Measurements from ENCODE around the gene NAPEPLD.

NAPEPLD gene

DNA sequence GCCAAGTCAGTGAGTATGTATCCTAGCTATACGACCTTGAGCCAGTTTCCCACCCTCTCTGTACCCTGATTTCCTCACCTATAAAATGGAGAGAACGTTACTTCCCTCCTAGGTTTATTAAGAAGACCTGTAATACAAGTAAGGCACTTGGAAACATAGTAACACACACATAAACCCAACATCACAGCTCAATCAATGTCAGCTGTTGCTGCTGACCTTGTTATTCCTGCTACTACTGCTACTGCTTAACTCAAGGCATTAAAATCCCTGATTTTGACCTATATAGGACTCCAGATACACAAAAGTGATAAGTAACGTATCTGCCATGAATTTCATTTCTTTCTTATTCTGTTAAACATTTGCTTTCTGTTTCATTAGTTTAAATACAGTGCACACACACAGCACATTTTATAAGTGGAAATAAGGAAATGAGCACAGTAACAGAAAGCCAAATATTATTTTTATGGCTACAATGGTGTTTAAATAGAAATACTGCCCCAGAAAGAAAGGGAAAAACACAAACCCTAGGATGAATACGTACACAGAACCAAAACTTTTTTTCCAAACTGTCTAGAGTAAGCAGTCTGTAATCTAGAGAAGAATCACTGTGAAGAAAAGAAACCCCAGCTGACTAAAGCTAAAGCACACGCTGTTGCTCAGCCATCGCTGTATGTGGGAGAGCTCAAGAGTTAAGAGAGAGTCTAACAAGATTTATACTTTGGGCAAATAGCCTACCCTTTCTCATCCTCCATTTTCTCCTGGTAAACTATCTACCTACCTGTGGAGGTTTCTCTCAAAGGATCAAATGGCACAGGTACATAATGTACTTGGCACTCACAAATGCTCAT lies 19.0 kb downstream of the NAPEPLD start (continued):
- no peak for TF ChIP-seq ZNF391 (tag by site-specific recombination; IDR thresholded peaks at IDR 0.05; ENCODE audit: borderline replicate concordance, low read depth)
- TF ChIP-seq, protein P1, sequence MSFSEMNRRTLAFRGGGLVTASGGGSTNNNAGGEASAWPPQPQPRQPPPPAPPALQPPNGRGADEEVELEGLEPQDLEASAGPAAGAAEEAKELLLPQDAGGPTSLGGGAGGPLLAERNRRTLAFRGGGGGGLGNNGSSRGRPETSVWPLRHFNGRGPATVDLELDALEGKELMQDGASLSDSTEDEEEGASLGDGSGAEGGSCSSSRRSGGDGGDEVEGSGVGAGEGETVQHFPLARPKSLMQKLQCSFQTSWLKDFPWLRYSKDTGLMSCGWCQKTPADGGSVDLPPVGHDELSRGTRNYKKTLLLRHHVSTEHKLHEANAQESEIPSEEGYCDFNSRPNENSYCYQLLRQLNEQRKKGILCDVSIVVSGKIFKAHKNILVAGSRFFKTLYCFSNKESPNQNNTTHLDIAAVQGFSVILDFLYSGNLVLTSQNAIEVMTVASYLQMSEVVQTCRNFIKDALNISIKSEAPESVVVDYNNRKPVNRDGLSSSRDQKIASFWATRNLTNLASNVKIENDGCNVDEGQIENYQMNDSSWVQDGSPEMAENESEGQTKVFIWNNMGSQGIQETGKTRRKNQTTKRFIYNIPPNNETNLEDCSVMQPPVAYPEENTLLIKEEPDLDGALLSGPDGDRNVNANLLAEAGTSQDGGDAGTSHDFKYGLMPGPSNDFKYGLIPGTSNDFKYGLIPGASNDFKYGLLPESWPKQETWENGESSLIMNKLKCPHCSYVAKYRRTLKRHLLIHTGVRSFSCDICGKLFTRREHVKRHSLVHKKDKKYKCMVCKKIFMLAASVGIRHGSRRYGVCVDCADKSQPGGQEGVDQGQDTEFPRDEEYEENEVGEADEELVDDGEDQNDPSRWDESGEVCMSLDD (tag by site-specific recombination; IDR thresholded peaks at IDR 0.05) = no peak

DNA sequence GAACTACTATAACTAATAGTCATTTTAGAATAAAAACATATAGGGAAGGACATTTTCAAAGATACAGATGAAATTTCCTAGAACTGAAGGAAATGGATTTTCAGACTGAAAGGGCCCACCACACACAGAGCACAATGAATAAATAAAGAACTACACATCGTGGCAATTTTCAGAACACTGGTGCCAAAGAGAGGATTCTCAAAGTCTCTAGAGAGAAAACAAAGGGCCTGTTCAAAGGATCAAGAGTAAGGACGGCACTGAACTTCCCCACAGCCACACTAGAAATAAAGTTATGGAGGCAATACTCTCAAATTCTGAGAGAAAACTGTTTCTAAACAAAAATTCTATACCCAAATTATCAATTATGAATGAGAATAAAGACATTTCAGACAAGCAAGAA lies 21.9 kb downstream of the NAPEPLD start:
- ChIA-PET CTCF (interaction anchor here (0.6 kb wide), 1 partner anchor 61 kb away, joined by 3 read pairs; no protein-coding TSS in a partner anchor), POLR2A (interaction anchor here (0.7 kb wide), 1 partner anchor 19 kb away, joined by 4 read pairs; no protein-coding TSS in a partner anchor)
- no peak overlapping the region for H3K27ac ChIP-seq (ENCODE audit: extremely low read depth, low read depth, low read length)
- no peaks in the 10 kb centered on the region for H3K4me1 ChIP-seq (ENCODE audit: control insufficient read depth, insufficient read depth, low read length)
- no peak overlapping the region for H3K4me3 ChIP-seq (ENCODE audit: low read depth, low read length)
- no peak for TF ChIP-seq GLIS2 (tag by site-specific recombination; IDR thresholded peaks at IDR 0.05)
- TF ChIP-seq ZNF350 (tag by site-specific recombination; IDR thresholded peaks at IDR 0.05) = no peak
- no peak for TF ChIP-seq ZNF548 (tag by site-specific recombination; IDR thresholded peaks at IDR 0.05)
- TF ChIP-seq ZNF792 (tag by site-specific recombination; IDR thresholded peaks at IDR 0.05) = no peak
- no peak for TF ChIP-seq ZNF623 (tag by site-specific recombination; IDR thresholded peaks at IDR 0.05)
- no peak for TF ChIP-seq ZNF175 (tag by site-specific recombination; IDR thresholded peaks at IDR 0.05)
- TF ChIP-seq MEIS1 (CRISPR knock-in tag; IDR thresholded peaks at IDR 0.05; ENCODE audit: borderline replicate concordance) = no peak
- TF ChIP-seq SCRT2 (tag by site-specific recombination; IDR thresholded peaks at IDR 0.05) = no peak
- TF ChIP-seq ZNF660 (tag by site-specific recombination; IDR thresholded peaks at IDR 0.05) = no peak
- TF ChIP-seq ZNF211 (tag by site-specific recombination; IDR thresholded peaks at IDR 0.05; ENCODE audit: low read depth) = no peak
- no peak for TF ChIP-seq ZNF837 (tag by site-specific recombination; IDR thresholded peaks at IDR 0.05)
- TF ChIP-seq ZNF146 (tag by site-specific recombination; IDR thresholded peaks at IDR 0.05) = no peak
- no peak for TF ChIP-seq ZNF239 (tag by site-specific recombination; IDR thresholded peaks at IDR 0.05)
- TF ChIP-seq SETDB1 (IDR thresholded peaks at IDR 0.05; ENCODE audit: insufficient read length, low read length) = no peak
- no peaks in the 10 kb centered on the region for H3K9me3 ChIP-seq (ENCODE audit: control insufficient read depth, insufficient read depth, low read depth, low read length)
- H3K36me3 ChIP-seq (ENCODE audit: control insufficient read depth in 2 of 2, insufficient read depth in 1 of 2, low read length in 2 of 2) = peaks cover 8 to 16% of the 10 kb centered on the region in 2 experiments

DNA sequence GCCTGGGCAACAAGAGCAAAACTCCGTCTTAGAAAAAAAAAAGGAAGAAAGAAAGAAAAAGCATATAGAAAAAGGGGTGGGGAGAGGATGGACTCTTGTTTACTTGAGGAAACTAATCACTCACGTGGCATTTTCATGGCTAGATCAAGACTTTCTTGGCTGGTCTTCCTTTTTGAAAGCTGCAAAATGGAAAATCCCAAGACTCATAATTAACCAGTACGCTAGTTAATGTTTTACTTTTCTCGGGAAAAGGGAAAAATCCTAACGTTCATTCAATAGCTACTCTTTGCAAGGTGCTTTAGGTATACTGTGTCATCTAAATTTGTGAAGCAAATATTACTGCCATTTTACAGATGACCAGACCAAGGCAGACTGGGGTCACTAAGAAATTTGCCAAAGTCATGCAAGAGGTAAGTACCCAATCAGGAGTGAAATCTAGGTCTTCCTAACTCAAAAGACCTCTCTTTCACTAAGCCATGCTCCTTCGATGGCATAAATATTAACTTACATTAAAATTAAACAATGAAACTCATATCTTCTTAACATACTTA lies 24.4 kb downstream of the NAPEPLD start:
- no peak overlapping the region for H3K4me3 ChIP-seq (ENCODE audit: low read depth, low read length)
- peaks cover 13 to 21% of the 10 kb centered on the region in 2 experiments for H3K36me3 ChIP-seq (ENCODE audit: control insufficient read depth in 2 of 2, insufficient read depth in 1 of 2, low read length in 2 of 2)
- CTCF ChIA-PET = no interaction called here
- TF ChIP-seq ZNF777 (tag by site-specific recombination; IDR thresholded peaks at IDR 0.05; ENCODE audit: borderline replicate concordance) (no peak), ZNF239 (tag by site-specific recombination; IDR thresholded peaks at IDR 0.05) (no peak), ZNF19 (tag by site-specific recombination; IDR thresholded peaks at IDR 0.05; ENCODE audit: low read depth) (no peak), SCRT1 (tag by site-specific recombination; IDR thresholded peaks at IDR 0.05; ENCODE audit: borderline replicate concordance) (no peak), ZNF133 (tag by site-specific recombination; IDR thresholded peaks at IDR 0.05) (no peak), GLIS2 (tag by site-specific recombination; IDR thresholded peaks at IDR 0.05) (no peak), ZBTB7A (tag by site-specific recombination; IDR thresholded peaks at IDR 0.05; ENCODE audit: low read depth) (no peak), ZNF24 (tag by site-specific recombination; IDR thresholded peaks at IDR 0.05) (no peak)
- TF ChIP-seq, protein P2, sequence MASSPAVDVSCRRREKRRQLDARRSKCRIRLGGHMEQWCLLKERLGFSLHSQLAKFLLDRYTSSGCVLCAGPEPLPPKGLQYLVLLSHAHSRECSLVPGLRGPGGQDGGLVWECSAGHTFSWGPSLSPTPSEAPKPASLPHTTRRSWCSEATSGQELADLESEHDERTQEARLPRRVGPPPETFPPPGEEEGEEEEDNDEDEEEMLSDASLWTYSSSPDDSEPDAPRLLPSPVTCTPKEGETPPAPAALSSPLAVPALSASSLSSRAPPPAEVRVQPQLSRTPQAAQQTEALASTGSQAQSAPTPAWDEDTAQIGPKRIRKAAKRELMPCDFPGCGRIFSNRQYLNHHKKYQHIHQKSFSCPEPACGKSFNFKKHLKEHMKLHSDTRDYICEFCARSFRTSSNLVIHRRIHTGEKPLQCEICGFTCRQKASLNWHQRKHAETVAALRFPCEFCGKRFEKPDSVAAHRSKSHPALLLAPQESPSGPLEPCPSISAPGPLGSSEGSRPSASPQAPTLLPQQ (tag by site-specific recombination; IDR thresholded peaks at IDR 0.05) = no peak
- TF ChIP-seq, protein P3, sequence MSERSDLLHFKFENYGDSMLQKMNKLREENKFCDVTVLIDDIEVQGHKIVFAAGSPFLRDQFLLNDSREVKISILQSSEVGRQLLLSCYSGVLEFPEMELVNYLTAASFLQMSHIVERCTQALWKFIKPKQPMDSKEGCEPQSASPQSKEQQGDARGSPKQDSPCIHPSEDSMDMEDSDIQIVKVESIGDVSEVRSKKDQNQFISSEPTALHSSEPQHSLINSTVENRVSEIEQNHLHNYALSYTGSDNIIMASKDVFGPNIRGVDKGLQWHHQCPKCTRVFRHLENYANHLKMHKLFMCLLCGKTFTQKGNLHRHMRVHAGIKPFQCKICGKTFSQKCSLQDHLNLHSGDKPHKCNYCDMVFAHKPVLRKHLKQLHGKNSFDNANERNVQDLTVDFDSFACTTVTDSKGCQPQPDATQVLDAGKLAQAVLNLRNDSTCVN (tag by site-specific recombination; optimal IDR thresholded peaks at IDR 0.05) = no peak
- TF ChIP-seq, protein P4, sequence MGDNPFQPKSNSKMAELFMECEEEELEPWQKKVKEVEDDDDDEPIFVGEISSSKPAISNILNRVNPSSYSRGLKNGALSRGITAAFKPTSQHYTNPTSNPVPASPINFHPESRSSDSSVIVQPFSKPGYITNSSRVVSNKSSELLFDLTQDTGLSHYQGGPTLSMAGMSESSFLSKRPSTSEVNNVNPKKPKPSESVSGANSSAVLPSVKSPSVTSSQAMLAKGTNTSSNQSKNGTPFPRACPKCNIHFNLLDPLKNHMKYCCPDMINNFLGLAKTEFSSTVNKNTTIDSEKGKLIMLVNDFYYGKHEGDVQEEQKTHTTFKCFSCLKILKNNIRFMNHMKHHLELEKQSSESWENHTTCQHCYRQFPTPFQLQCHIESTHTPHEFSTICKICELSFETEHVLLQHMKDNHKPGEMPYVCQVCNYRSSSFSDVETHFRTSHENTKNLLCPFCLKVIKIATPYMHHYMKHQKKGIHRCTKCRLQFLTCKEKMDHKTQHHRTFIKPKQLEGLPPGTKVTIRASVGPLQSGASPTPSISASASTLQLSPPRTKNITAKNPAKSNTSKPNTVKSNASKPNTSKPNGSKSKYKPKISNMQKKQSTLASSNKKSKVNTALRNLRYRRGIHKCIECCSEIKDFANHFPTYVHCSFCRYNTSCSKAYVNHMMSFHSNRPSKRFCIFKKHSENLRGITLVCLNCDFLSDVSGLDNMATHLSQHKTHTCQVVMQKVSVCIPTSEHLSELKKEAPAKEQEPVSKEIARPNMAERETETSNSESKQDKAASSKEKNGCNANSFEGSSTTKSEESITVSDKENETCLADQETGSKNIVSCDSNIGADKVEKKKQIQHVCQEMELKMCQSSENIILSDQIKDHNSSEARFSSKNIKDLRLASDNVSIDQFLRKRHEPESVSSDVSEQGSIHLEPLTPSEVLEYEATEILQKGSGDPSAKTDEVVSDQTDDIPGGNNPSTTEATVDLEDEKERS (tag by site-specific recombination; IDR thresholded peaks at IDR 0.05) = no peak

More for the DNA sequence above, 24.4 kb downstream of the NAPEPLD start:
- Histone ChIP-seq H3K4me1 (ENCODE audit: control insufficient read depth, insufficient read depth, low read length) (no peaks in the 10 kb centered on the region), H3K27ac (ENCODE audit: extremely low read depth, low read depth, low read length) (no peak overlapping the region), H3K9me3 (ENCODE audit: control insufficient read depth, insufficient read depth, low read depth, low read length) (no peaks in the 10 kb centered on the region)
- POLR2A ChIA-PET = no interaction called here

Measured in HEK293 (cell line).